Measurements from ENCODE around the gene TRMT10B.

TRMT10B gene, protein sequence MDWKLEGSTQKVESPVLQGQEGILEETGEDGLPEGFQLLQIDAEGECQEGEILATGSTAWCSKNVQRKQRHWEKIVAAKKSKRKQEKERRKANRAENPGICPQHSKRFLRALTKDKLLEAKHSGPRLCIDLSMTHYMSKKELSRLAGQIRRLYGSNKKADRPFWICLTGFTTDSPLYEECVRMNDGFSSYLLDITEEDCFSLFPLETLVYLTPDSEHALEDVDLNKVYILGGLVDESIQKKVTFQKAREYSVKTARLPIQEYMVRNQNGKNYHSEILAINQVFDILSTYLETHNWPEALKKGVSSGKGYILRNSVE

GRCh38 chr9:37753489-37754190, at the start of gene TRMT10B:
TRMT10B (plus strand) TSS chr9:37753805; CDS start chr9:37761932, 8,127 bp downstream.
- DNase-seq, result no peak

- DNase-seq, result no peak
These were observed 47.8 kb upstream of the TRMT10B start for GRCh38 chr9:37705787-37706186.

DNA sequence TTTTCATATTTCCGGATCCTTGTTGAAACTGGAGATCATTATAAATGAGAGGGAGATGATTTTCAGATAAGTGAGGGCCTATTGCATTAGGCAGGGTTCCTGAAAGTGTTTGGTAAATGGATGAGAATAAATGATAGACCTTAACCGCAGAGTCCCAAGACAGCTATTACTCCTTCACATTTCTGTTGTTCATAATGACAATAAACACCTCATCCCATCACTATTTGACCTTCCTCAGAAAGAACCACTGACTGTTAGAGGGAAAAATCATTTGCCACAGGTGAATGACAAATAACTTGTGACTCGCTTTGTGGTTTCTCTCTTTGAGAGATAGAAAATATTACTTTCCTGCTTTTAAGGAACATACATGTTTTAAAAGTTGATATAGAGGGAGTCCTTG, 47.3 kb upstream of the TRMT10B start:
- DNase-seq, result no peak

DNA sequence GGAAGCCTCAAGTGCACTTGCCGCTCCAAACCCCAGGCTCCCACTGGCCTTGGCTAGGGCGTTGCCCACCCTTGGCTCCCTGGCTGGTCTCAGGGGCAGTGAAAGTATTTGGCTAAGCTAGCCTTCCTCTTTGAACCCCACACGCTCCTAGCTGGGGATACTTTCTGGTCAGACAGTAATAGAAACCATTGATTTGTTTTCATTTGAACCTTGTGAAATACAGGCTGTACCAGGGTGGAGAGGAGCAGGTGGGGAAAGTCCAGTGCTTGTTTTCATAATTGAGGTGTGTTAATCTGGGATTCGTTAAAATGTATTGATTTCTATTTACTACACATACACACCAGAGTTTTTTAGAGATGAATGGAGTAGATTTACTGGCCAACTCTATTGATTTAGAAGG, 45.9 kb upstream of the TRMT10B start:
- DNase-seq, result no peak

DNA sequence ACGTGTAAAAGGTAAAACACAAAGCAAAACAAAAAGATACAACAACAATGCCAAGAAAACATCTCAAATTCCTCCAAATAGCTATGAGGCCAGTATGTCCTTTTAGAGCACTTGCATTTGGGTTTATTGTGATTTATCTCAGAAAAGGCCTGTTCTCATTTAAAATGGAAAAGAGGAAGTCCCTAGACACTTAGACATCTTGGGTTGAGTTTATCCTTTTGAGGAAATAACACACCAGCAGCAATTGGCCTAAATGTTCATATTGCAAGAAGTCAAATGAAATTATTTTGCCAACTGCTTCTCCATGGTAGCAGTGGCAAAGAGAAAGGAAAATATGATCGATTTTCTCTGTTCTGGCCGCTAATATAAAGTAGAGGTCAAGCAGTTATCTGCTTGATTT, 43.6 kb upstream of the TRMT10B start:
- DNase-seq, result no peak

- DNase-seq, result no peak
These were observed 38.3 kb upstream of the TRMT10B start for GRCh38 chr9:37715260-37715659.

- no peak for DNase-seq
These were observed 37.6 kb upstream of the TRMT10B start for GRCh38 chr9:37715991-37716505.

DNA sequence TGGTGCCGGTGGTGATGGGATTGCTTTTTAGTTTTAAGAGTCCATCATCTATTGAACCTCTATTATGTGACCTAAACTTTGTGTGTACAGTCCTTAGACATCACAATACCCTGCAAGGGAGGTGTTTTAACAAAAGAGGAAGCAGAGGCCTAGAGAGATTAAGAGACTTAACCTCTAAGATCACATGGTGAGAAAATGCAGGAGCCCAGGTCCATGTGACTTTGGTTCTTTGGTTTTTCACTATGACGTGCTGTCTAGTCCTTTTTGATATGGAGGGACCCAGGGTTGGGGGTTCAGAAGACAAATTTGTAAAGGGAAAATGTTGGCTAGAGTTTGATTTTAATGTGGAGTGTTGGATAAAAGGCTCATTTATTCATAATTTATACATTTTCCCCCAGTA, 34.1 kb upstream of the TRMT10B start:
- DNase-seq, result no peak

DNA sequence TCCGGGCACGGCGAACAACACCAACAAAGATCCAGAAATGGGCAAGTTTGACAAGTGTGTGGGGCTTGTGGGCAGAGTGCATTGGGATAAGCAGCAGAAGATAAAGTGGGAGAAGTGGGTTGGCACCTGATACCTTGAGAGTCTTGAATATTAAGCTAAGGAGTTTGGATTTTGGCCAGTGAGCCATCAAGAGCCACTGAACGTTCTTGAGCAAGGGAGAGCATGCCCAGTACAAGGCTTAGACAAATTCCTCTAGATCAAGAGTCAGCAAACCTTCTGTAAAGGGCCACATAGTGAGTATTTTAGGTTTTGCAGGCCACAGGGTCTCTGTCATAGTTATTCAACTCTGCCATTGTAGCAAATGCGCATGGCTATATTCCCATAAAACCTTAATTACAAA, 26.6 kb upstream of the TRMT10B start:
- no peak for DNase-seq

DNA sequence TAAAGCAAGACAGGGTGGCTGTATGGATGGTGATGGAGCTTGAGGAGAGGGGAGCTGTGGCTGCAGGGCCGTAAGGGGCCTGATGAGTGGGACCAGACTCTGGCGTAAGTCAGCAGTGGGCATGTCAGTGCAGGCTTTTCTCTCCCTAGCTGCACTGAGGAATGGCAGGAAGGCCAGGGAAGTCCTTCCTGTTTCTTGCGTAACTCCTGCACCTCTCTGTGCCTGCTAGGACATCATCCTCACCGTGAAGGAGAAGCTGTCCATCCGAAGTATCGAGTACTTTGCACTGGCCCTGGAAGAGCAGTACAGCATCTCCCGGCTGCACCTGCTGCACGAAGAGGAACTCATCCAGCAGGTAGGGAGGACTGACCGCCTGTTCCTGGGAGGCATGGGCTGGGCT, 24.1 kb upstream of the TRMT10B start:
- DNase-seq, result no peak

- DNase-seq, result no peak
These were observed 23.3 kb upstream of the TRMT10B start for GRCh38 chr9:37730256-37730655.

GRCh38 chr9:37730839-37731238, 22.8 kb upstream of the TRMT10B start:
- no peak for DNase-seq

GRCh38 chr9:37732086-37732741, 21.4 kb upstream of the TRMT10B start:
- no peak for DNase-seq

DNA sequence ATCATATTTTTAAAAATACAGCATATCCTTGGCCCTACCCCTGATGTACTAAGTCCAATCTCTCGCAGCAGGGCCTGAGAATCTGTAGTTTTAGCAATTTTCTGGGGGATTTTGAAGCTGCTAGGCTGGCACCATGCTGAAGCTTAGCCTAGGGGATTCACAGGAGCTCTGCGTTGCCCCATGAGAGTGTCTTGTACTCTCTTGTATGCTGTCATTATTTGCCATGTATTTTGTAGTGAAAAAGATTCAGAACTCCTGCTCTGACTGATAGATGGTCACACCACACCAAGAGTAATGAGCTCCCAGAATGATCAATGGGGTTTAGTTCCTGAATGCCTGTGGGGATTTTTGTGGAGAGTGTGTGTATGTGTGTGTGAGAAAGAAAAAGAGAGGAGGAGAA, 20.7 kb upstream of the TRMT10B start:
- no peak for DNase-seq

DNA sequence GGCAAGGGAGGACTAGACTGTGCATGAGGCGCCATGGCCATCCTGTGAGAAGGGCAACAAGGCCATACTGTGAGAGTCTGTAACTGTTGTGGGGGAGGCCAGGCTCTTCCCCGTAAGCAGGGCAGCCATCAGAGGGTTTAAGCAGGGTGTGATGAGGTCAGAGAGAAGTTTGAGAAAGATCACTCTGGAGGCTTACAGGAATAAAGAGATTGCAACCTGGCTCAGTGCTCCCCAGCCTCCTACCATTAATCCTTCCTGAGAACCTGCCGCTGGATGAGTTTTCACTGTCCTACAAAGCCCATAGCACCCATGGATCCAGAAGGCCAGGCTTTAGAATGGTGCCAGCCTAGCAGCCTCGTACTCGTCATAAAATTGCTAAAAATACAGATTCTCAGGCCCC, 14.4 kb upstream of the TRMT10B start:
- DNase-seq, result no peak

GRCh38 chr9:37740128-37740527, 13.5 kb upstream of the TRMT10B start:
- DNase-seq, result no peak

GRCh38 chr9:37740631-37741328, 12.8 kb upstream of the TRMT10B start:
- DNase-seq, result no peak

DNA sequence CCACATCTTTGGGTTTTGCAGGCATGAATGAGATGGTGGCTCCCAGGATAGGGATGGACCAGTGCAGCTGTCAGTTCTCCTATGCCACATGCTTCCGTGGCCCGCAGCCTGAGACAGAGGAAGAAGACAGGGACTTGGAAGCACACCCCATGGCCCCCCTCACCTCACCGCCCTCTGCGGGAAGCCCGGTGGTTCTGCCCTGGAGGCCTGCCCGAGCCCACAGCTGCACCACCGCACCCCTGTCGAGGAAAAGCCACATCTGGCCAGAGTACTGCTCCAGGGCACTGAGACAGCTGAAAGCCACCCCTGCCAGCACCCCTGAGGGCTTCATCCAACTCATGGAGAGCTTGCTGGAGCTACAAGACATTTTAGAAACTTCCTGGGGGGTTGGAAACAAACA, 7.6 kb upstream of the TRMT10B start:
- DNase-seq, result no peak

DNA sequence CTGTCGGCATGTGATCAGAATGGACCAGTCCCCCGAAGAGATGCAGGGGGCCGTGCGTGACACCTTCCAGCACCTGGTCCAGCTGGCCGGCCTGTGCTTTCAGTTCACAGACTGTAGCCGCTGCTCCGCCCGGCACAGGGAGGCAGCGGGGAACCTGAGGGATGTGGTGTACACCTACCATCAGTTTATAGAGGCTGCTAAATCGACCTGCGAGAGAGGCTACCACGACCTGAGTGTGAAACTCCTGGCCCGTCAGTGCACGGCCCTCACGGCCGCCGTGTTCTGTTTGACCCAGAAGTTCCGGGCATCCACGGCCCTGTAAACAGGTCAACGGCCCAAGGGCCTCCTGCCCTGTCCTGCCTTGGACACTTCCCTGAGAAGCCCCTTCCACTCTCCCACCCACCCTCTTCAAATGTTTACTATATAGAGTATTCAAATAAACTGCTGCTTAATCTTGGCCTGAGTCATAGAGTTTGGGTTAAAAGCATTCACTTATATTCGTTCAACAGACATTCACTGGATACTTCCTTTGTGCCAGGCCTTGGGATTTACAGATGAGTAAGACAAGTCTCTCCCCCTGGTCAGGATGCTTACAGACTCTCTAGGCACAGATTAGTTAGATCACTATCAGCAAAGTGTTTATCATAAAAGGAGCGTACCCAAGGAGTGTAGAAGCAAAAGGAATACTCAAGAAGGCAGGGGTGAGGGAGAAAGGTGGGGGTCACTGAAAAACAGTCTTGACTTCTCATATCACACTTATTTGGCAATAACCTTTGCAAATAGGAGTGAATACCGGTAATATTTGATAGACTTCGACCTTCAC, 6.9 kb upstream of the TRMT10B start:
- DNase-seq, result no peak

GRCh38 chr9:37747271-37747753, 6.3 kb upstream of the TRMT10B start:
- no peak for DNase-seq

GRCh38 chr9:37749129-37749528, 4.5 kb upstream of the TRMT10B start:
- no peak for DNase-seq

DNA sequence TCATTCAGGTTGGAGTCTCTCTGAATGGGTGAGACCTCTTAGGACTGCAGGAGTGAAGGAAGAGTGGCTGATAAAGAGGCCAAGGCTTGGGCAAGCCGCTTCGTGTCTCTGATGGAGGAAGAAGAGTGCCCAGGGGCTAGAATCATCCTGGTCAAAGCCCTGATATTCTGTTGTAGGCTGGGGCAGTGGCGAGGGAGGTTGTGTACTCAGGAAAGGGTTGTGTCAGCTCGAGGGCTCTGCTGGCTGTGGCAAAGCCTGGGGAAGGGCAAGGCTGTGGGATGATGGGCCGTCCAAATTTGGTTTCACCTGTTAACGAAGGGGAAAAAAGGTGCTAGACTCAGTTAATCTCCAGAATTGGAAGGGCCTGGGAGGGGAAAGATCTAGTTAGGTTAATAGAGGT, 2.4 kb upstream of the TRMT10B start:
- DNase-seq, result no peak
